ENCODE measurements around the gene DGUOK.
"Not testable (repeated sequence)": the region's sequence is repeated elsewhere in the genome, so short reads cannot be mapped to it uniquely, and the experiment has no call there.

Gene DGUOK

DNA sequence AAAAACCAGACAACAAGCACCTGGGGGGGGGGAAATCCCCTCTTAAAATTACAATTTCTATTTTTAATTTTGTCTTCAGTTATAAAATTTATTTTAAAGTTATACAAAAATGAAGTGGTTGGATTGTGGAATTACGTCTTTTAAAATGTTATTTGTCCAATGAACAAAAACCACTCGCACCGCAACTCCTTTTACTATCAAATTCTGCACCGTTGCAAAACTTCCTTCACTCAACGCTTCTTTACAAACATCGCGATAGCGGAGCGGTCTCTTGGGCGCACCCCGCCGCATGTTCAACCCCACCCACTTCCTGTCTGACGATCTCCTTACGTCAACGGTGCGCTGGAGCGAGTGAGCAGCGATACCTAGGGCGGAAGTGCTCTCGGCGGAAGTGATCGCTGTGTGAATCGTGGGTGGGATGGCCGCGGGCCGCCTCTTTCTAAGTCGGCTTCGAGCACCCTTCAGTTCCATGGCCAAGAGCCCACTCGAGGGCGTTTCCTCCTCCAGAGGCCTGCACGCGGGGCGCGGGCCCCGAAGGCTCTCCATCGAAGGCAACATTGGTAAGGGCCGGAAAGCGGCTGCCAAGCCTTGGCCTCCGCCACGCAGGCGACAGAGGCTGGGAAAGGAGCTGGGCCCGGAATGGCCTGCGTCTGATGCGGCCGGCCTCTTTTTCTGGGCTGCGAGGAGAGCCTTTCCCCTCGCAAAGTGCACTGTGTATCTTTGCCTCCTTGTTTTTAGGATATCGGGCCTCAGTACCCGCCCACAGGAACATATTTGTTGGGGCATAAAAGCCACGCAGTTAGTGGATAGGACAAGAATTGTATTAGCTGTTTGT, at the start of gene DGUOK:
TSS of gene DGUOK (plus strand) at position 388 of the 835 bp plus-strand sequence. CDS start at position 419, 31 bp downstream.
- DNase-seq = peak; percentile 98

GRCh38 chr2:73877071-73877802, 49.4 kb upstream of the DGUOK start:
- DNase-seq = no peak

DNA sequence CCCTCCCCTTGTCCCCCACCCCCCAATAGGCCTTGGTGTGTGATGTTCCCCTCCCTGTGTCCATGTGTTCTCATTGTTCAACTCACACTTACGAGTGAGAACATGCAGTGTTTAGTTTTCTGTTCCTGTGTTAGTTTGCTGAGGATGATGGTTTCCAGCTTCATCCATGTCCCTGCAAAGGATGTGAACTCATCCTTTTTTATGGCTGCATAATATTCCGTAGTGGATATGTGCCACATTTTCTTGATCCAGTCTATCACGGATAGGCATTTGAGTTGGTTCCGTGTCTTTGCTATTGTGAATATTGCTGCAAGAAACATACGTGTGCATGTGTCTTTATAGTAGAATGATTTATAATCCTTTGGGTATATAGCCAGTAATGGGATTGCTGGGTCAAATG, 48.7 kb upstream of the DGUOK start:
- not testable (repeated sequence) for DNase-seq

GRCh38 chr2:73885406-73885805, 41.3 kb upstream of the DGUOK start:
- no peak for DNase-seq

GRCh38 chr2:73886357-73886756, 40.3 kb upstream of the DGUOK start:
- no peak for DNase-seq

GRCh38 chr2:73887596-73888353, 38.9 kb upstream of the DGUOK start:
- DNase-seq = not testable (repeated sequence)

DNA sequence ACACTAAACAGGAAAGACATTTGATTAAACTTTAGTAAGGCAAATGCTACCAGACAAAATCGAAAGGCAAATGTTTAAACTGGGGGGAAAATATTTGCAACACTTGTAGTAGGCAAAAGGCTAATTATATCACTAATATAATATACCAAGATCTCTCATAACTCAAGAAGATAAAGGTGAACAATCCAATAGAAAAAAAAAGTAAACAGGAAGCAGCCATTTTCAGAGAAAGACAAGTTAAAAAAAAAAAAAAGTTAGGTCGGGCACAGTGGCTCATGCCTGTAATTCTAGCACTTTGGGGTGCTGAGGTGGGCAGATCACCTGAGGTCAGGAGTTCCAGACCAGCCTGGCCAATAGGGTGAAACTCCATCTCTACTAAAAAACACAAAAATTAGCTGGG, 38.3 kb upstream of the DGUOK start:
- DNase-seq = no peak

GRCh38 chr2:73889206-73889605, 37.5 kb upstream of the DGUOK start:
- DNase-seq = no peak

DNA sequence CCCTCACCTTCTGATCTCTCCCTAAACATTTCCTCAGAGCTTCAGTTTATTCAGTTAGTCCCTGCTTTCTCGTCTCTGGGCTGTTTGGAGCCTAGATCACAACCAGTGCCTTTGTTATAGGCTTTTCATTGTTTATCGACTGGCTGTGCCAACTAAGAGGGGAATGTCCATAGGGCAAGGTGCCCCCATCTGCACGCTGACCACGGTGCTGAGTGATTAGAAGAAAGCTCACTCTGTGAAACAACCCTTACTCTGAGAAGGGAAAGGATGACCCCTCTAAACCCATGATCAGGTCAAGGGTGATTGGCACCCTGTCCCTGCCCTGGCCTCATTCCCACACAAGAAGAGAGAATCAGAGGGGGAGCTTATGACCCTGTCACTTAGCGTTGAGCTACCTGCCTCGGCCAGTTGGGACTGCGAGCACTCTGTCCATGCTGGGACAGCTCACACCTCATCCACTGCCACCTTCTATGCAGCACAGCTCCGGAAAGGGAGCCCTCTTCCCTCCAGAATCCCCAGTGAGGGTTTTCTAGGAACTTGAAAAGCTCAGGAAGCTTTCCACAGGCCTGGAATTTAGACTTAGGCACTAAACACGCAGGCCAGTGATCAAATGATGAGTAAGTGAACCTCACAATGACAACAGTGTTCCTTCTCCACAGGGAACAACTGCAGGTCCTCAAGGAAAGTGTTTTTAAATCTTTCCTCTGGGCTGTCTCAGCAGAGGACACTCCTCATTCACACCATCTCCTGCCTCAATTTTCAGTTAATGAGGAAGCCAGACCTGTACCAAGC, 36.2 kb upstream of the DGUOK start:
- no peak for DNase-seq

DNA sequence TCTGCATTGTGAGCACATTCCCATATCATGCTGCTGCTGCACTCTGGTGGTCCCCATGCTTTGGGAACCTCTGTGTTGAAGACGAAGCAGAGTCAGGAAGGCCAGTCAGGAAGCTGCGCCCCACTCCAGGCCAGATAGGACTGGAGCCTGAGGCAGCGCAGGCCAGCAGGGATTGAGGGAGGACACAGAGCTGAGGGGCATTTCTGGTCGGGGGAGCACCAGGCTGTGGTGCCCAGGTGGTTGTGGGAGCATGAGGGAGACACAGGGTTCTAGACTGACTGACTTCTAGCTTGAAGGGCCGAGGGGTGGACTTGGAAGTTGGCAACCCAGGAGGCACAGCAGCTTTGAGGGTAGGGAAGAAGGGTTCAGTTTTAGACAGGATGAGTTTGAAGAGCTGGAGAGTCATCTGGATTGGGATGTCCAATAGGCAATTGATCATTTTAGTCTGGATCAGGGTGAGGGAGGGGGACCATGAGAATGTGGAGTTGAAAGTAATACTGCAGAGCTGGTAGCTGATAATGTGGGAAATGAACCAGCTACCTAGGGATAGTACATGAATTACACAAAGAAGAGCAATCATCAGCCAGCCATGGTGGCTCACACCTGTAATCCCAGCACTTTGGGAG, 35.3 kb upstream of the DGUOK start:
- DNase-seq = no peak

GRCh38 chr2:73892631-73893329, 33.9 kb upstream of the DGUOK start, which contains the start of gene ACTG2:
Gene ACTG2, plus strand, starts transcription at chr2:73893008. Its CDS starts 8,304 bp downstream, at chr2:73901312.
- DNase-seq = no peak

DNA sequence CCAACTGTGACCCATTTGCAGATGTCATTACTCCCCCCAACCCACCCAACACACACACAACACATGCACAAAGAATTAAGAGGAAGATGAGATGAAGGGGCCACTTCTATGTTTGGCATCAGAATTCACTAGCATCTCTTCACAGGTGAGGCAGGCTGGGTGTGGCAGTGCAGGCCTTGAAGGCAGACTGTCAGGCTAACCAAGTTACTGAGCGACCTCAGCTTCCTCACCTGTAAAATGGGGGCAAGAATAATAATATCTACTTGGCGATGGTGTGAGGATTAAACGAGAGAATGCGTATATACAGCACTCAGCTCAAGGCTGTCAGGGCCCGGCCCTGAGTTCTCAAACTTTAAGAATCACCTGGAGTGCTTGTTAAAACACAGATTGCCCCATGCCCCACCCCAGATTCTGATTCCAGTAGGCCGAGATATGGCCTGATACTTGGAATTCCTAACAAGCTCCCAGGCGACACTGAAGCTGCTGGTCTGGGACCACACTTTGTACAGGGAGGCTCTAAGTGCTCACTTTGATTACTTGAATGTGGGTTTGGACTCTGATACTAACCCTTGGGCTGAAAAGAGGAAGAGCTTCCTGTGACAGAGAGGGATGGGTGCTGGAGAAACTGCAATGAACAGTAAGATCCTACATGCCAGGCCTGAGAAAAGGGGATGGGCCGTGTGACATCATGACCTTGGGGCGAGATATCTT, 32.8 kb upstream of the DGUOK start:
- DNase-seq = no peak

- DNase-seq = no peak
These were observed 32.2 kb upstream of the DGUOK start for GRCh38 chr2:73894475-73894850.

GRCh38 chr2:73894877-73895276, 31.8 kb upstream of the DGUOK start:
- no peak for DNase-seq

DNA sequence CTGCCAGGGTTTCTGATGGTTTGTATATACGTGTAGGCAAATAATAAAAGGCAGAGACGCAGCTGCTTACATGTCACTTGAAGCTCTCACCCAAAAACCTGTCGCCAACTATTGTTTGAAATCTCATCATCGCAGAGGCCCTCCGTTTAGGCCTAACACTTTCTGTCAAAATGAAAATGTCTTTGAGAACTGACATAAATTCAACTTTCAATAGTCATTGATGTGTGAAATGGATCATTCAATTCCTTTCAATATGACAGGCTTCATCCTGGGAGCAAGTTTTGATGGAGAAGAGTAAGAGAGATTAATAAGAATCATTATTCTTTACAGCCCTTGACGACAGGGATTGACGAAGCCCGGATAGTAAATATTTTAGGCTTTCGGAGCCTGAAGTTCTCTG, 31.2 kb upstream of the DGUOK start:
- DNase-seq = no peak

DNA sequence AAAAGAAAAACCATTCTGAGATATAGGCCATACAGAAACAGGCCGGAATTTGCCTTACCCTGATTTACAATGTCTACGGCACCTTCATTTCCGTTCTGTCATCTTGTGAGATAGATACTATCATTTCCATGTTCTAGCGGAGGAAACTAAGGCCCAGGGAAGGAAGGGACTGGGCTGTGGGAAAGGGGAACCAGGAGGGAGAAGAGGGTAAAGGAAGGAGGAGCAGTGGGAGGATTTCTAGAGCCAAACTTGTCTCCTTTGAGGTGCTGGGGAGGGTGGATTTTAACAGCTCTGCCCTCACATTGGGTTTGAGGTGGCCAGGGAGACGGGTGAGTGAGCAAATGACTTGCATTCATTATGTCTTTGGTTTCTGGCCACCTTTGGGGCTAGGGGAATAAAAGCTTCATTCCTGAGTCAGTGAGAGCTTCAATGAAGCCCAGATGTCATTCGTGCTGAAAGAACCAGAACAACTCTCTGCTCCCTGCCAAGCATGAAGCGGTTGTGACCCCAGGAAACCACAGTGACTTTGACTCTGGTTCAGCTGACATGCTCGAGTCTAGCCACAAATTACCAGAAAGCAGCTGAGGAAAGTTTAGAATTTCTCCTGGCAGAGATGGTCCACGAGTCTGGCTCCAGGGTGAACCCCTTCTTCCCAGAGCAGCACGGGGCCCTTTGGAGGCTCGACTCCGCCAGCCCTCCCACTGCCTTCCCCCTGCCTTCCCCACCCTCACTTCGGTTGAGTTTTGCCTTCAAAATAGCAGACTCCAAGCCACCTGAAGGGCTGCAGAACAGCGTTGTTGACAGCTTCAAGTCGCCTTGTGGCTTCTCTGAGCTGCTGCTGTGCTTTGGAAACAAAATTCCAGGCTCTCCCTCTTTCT, 30.1 kb upstream of the DGUOK start:
- DNase-seq = no peak

DNA sequence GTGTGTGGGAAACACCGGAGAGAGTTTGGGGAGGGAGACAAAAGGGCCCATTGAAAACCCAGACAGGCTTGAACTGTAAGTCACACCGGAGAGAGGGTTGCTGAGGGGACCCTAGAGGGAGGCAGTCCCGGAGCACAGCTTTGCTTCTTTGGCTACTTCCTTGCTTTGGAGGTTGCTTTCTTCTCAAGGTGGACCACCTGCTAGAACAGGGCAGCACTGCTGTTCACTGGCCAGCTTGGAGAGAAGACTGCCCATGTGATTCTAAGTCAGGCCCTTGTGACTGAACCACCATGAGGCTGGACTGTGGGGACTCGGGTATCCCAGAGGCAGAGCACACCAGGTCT, 29.5 kb upstream of the DGUOK start:
- no peak for DNase-seq

- peak; percentile 29 for DNase-seq
These were observed 28.7 kb upstream of the DGUOK start for GRCh38 chr2:73897934-73898333.

- DNase-seq = no peak
These were observed 26.8 kb upstream of the DGUOK start for GRCh38 chr2:73899801-73900336.

DNA sequence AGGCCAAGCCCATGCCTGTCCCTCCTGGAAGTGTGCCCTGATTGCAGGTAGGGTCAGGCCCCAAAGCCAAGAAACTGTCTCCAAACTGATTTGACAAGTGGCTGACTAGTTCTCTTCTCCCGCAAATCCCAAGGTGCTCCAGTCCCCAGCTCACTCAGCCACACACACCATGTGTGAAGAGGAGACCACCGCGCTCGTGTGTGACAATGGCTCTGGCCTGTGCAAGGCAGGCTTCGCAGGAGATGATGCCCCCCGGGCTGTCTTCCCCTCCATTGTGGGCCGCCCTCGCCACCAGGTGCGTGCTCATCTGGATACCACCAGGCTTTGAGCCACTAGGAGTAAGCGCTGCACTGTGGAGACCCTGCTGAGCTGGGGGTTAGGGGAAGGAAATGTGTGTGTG, 25.5 kb upstream of the DGUOK start:
- DNase-seq = no peak

All from COR-L47 (cell line).